Liver (tissue), 9 donors: ENCODE results near the gene C1QTNF3. TPM values are rescaled to one million over a fixed set of nuclear protein-coding genes. Genes with fewer than 3 reads are reported as not detected.
"Not testable (repeated sequence)": the region's sequence is repeated elsewhere in the genome, so short reads cannot be mapped to it uniquely, and the experiment has no call there.

ENCODE experiments used
- DNase-seq: peaks from one replicate; pipeline ENCODE4 v3.0.0-alpha.2; 2017; ENCODE audit warnings: low spot score
- H3K27ac ChIP-seq, 2 donors: one replicate each; pipeline ENCODE4 v1.7.0; 2013; ENCODE audit warnings: inconsistent platforms in 2 of 2, low read length in 2 of 2, control low read depth in 1 of 2, low read depth in 1 of 2, mild to moderate bottlenecking in 1 of 2
- H3K27me3 ChIP-seq, 4 donors: one replicate each; pipeline versions ENCODE4 v1.6.1 to v1.7.0; 2013; ENCODE audit warnings: low read length in 3 of 4, inconsistent platforms in 1 of 4, mild to moderate bottlenecking in 1 of 4, moderate library complexity in 1 of 4; ENCODE audit not compliant: control insufficient read depth in 4 of 4, insufficient read depth in 4 of 4
- H3K36me3 ChIP-seq, 4 donors: one replicate each; pipeline versions ENCODE4 v1.6.1 to v1.7.0; 2013; ENCODE audit warnings: low read length in 3 of 4, mild to moderate bottlenecking in 3 of 4, low read depth in 1 of 4, moderate library complexity in 1 of 4; ENCODE audit not compliant: control insufficient read depth in 4 of 4, insufficient read depth in 3 of 4
- H3K4me1 ChIP-seq, 4 donors: one replicate each; pipeline versions ENCODE4 v1.6.1 to v1.7.0; 2013; ENCODE audit warnings: low read length in 3 of 4, mild to moderate bottlenecking in 3 of 4, moderate library complexity in 1 of 4; ENCODE audit not compliant: control insufficient read depth in 4 of 4, insufficient read depth in 4 of 4
- H3K4me3 ChIP-seq, 3 donors: one replicate each; pipeline versions ENCODE4 v1.6.1 to v1.7.0; 2013; ENCODE audit warnings: low read length in 3 of 3, control low read depth in 1 of 3, low read depth in 1 of 3, mild to moderate bottlenecking in 1 of 3
- H3K9ac ChIP-seq, 2 donors: one replicate each; pipeline ENCODE4 v1.7.0; 2013; ENCODE audit warnings: low read length in 2 of 2, mild to moderate bottlenecking in 2 of 2, moderate library complexity in 2 of 2, control low read depth in 1 of 2, low read depth in 1 of 2
- H3K9me3 ChIP-seq, 4 donors: one replicate each; pipeline versions ENCODE4 v1.6.1 to v1.7.0; 2013; ENCODE audit warnings: low read length in 3 of 4; ENCODE audit not compliant: control insufficient read depth in 4 of 4
- FOXA1 ChIP-seq: IDR thresholded peaks from 2 replicates; pipeline ENCODE4 v1.6.1; 2016; ENCODE audit warnings: antibody characterized with exemption
- FOXA2 ChIP-seq: IDR thresholded peaks from 2 replicates; pipeline ENCODE4 v1.6.1; 2016; ENCODE audit warnings: antibody characterized with exemption
- GABPA ChIP-seq, 2 donors: IDR thresholded peaks in 1 of 2; conservative IDR thresholded peaks in 1 of 2; 2 replicates each; pipeline ENCODE4 v1.6.1; 2016; ENCODE audit warnings: antibody characterized with exemption in 2 of 2, mild to moderate bottlenecking in 1 of 2, moderate library complexity in 1 of 2
- HNF4A ChIP-seq, 2 donors: conservative IDR thresholded peaks; 2 replicates each; pipeline ENCODE4 v1.6.1; 2016; ENCODE audit warnings: antibody characterized with exemption in 2 of 2, mild to moderate bottlenecking in 2 of 2
- HNF4G ChIP-seq: IDR thresholded peaks from 2 replicates; pipeline ENCODE4 v1.6.1; 2016; ENCODE audit warnings: antibody characterized with exemption
- JUND ChIP-seq, 2 donors: IDR thresholded peaks; 2 replicates each; pipeline ENCODE4 v1.6.1; 2016; ENCODE audit warnings: antibody characterized with exemption in 2 of 2
- MAX ChIP-seq: IDR thresholded peaks from 2 replicates; pipeline ENCODE4 v1.6.1; 2016; ENCODE audit warnings: antibody characterized with exemption
- NR2F2 ChIP-seq: IDR thresholded peaks from 2 replicates; pipeline ENCODE4 v1.6.1; 2016; ENCODE audit warnings: antibody characterized with exemption
- RAD21 ChIP-seq, 2 donors: IDR thresholded peaks; 2 replicates each; pipeline ENCODE4 v1.6.1; 2016; ENCODE audit warnings: antibody characterized with exemption in 2 of 2, mild to moderate bottlenecking in 2 of 2
- RXRA ChIP-seq, 2 donors: IDR thresholded peaks; 2 replicates each; pipeline ENCODE4 v1.6.1; 2017 to 2018; ENCODE audit warnings: antibody characterized with exemption in 2 of 2, mild to moderate bottlenecking in 1 of 2
- SP1 ChIP-seq: IDR thresholded peaks from 2 replicates; pipeline ENCODE4 v1.6.1; 2018; ENCODE audit warnings: antibody characterized with exemption, mild to moderate bottlenecking
- TAF1 ChIP-seq: conservative IDR thresholded peaks from 2 replicates; pipeline ENCODE4 v1.6.1; 2016; ENCODE audit warnings: antibody characterized with exemption, mild to moderate bottlenecking
- YY1 ChIP-seq: IDR thresholded peaks from 2 replicates; pipeline ENCODE4 v1.6.1; 2016; ENCODE audit warnings: antibody characterized with exemption, mild to moderate bottlenecking
- WGBS: extraction: QIAGEN DNeasy Blood & Tissue Kit; methylation state at CpG from one replicate; pipeline ENCODE4 v1.1.7; 2013; 5-methylcytosine and 5-hydroxymethylcytosine counted together
- polyA plus RNA-seq, 2 donors: library from polyadenylated mRNA; stranded (reverse) in 1 of 2; unstranded in 1 of 2; fragments of 200-250 nt in 1 of 2; fragments of >200 nt in 1 of 2; fragmentation: Nextera tagmentation in 1 of 2; extraction: Ambion mirVana in 1 of 2; gene quantifications; one replicate each; pipeline versions ENCODE4 v1.2.1 to v1.2.3, GENCODE V29; 2013 to 2015
- total RNA-seq, 2 donors: library from RNA; depleted of rRNA; stranded (reverse); fragments of >200 nt; gene quantifications; one replicate each; pipeline ENCODE4 v1.2.3, GENCODE V29; 2014
- TF ChIP-seq, protein P1 (sequence below): IDR thresholded peaks from 2 replicates; pipeline ENCODE4 v1.6.1; 2016; ENCODE audit warnings: antibody characterized with exemption
- TF ChIP-seq, protein P2 (sequence below): IDR thresholded peaks from 2 replicates; pipeline ENCODE4 v1.6.1; 2016; ENCODE audit warnings: antibody characterized with exemption
- TF ChIP-seq, protein P3 (sequence below): fragments of 150-350 bp; IDR thresholded peaks from 2 replicates; pipeline ENCODE4 v1.5.1; 2017; ENCODE audit warnings: improper control_type of control experiment, low read depth, low read length; ENCODE audit not compliant: missing input control
- TF ChIP-seq, protein P4 (sequence below): IDR thresholded peaks from 2 replicates; pipeline ENCODE4 v1.6.1; 2016; ENCODE audit warnings: antibody characterized with exemption, mild to moderate bottlenecking
- donor health status: healthy.
- donor health status: healthy.
- donor health status: healthy.
- donor health status: healthy.
- donor health status: healthy.

Gene C1QTNF3
- total and polyA plus RNA-seq, 4 donors = 0.81 to 6.2 (median 2.5) TPM

DNA sequence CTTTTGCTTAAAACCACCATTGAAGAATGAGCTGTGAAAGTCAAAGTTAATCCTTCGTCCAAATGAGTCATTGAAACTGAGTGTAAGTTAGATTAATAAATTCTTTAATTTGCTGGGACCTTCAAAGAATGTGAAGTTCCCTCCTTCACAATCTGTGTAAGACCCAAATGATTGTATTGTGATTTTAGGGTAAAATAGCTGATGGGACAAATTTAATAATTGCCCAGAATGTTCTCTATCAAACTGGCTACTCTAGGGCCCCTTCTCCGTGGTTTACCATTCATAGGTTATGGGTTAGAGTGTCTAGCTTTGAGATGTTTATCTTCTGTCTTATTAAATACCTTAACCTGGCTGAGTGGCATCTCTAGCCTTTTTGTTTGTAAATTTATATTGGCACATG is 11.9 kb downstream of the C1QTNF3 start (continued):
- TF ChIP-seq, protein P1, sequence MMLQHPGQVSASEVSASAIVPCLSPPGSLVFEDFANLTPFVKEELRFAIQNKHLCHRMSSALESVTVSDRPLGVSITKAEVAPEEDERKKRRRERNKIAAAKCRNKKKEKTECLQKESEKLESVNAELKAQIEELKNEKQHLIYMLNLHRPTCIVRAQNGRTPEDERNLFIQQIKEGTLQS = no peak
- TF ChIP-seq FOXA2 = no peak
- no peak for TF ChIP-seq HNF4G

DNA sequence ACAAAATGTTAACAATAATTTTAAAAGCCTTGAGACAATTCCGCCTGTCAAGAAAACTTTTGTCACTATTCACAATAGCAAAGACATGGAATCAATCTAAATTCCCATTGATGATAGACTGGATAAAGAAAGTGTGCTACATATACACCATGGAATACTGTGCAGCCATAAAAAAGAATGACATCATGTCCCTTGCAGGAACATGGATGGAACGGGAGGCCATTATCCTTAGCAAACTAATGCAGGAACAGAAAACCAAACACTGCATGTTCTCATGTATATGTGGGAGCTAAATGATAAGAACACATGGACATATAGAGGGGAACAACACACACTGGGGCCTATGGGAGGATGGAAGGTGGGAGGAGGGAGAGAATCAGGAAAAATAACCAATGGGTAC is 12.4 kb downstream of the C1QTNF3 start:
- not testable (repeated sequence) for DNase-seq, H3K4me3 ChIP-seq, H3K9ac ChIP-seq, H3K9me3 ChIP-seq, H3K27me3 ChIP-seq, H3K36me3 ChIP-seq
- H3K4me1 ChIP-seq = peaks cover 19 to 41% (median 27%) of the 10 kb centered on the region in 4 donors
- WGBS = 97% methylated on average over 2 of the region's 2 CpGs
- peak overlapping the region in 1 of 2 donors; percentile 19 for H3K27ac ChIP-seq

DNA sequence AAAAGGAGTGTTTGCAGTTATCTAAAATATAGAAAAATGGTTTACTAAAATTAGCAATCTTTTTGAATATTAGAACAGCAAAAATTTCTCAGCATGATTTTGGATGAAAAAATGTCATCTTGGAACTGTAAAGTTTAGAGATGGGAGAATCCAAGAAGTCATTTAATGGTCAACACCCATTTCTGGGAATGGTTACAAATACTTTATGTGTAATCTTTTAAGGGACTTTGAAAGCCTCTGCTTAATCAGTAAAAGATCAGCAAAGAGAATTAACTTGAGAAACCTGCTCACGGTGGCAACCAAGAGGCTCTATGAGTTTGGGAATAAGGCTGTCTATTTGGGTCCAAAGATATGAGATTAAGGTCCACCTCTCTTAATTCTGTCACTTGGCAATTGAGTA is 13.0 kb downstream of the C1QTNF3 start:
- TF ChIP-seq RXRA (IDR thresholded peaks at IDR 0.05) = peak in 1 of 2 donors; percentile 40
- TF ChIP-seq FOXA2 = no peak
- TF ChIP-seq, protein P2, sequence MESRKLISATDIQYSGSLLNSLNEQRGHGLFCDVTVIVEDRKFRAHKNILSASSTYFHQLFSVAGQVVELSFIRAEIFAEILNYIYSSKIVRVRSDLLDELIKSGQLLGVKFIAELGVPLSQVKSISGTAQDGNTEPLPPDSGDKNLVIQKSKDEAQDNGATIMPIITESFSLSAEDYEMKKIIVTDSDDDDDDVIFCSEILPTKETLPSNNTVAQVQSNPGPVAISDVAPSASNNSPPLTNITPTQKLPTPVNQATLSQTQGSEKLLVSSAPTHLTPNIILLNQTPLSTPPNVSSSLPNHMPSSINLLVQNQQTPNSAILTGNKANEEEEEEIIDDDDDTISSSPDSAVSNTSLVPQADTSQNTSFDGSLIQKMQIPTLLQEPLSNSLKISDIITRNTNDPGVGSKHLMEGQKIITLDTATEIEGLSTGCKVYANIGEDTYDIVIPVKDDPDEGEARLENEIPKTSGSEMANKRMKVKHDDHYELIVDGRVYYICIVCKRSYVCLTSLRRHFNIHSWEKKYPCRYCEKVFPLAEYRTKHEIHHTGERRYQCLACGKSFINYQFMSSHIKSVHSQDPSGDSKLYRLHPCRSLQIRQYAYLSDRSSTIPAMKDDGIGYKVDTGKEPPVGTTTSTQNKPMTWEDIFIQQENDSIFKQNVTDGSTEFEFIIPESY = no peak
- peak; percentile 22 for TF ChIP-seq YY1
- no peak for TF ChIP-seq HNF4G
- TF ChIP-seq RAD21 (IDR thresholded peaks at IDR 0.05) = no peak
- TF ChIP-seq HNF4A (conservative IDR thresholded peaks at IDR 0.05) = peak; percentile 57 to 59
- TF ChIP-seq JUND (IDR thresholded peaks at IDR 0.05) = peak in 1 of 2 donors; percentile 47
- no peak for TF ChIP-seq NR2F2
- DNase-seq = no peak
- 36% methylated on average over 1 of the region's 1 CpG for WGBS
- Histone ChIP-seq H3K9me3 (no peaks in the 10 kb centered on the region), H3K27ac (peak overlapping the region in 1 of 2 donors; percentile 19), H3K27me3 (no peaks in the 10 kb centered on the region), H3K9ac (no peak overlapping the region), H3K4me1 (peaks cover 14 to 41% (median 24%) of the 10 kb centered on the region in 4 donors), H3K4me3 (no peak overlapping the region), H3K36me3 (peaks cover 0 to 1% (median 0%) of the 10 kb centered on the region in 4 donors)

DNA sequence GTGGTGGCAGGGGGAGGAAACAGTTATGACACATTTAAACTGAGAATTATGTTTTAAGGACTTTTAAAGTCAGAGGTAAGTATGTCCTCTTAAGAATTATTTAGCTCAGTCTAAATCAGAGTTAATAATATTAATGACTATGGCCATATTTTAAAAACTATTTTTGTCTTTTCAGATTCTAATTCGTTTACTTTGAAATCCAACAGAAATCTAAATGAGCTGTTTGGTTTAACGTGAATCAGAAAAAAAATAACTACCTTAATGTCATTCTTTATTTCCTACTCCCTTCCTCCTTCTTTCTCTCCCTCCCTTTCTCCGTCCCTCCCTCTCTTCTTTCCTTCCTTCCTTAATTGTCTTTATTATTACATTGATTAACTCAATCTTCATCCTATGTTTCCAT is 14.7 kb downstream of the C1QTNF3 start:
- no peak for DNase-seq
- Histone ChIP-seq H3K9ac (no peak overlapping the region), H3K9me3 (no peaks in the 10 kb centered on the region), H3K4me1 (peaks cover 14 to 35% (median 16%) of the 10 kb centered on the region in 4 donors), H3K27me3 (no peaks in the 10 kb centered on the region), H3K36me3 (peaks cover 0 to 1% (median 0%) of the 10 kb centered on the region in 4 donors), H3K4me3 (no peak overlapping the region), H3K27ac (no peak overlapping the region)
- 89% methylated on average over 3 of the region's 3 CpGs for WGBS
- no peak for TF ChIP-seq MAX
- no peak for TF ChIP-seq FOXA1
- no peak for TF ChIP-seq JUND (IDR thresholded peaks at IDR 0.05)
- TF ChIP-seq HNF4A (conservative IDR thresholded peaks at IDR 0.05) = no peak
- TF ChIP-seq SP1 = no peak
- TF ChIP-seq GABPA (IDR thresholded peaks at IDR 0.05 in 1 of 2, conservative IDR thresholded peaks at IDR 0.05 in 1 of 2) = no peak
- TF ChIP-seq, protein P3, sequence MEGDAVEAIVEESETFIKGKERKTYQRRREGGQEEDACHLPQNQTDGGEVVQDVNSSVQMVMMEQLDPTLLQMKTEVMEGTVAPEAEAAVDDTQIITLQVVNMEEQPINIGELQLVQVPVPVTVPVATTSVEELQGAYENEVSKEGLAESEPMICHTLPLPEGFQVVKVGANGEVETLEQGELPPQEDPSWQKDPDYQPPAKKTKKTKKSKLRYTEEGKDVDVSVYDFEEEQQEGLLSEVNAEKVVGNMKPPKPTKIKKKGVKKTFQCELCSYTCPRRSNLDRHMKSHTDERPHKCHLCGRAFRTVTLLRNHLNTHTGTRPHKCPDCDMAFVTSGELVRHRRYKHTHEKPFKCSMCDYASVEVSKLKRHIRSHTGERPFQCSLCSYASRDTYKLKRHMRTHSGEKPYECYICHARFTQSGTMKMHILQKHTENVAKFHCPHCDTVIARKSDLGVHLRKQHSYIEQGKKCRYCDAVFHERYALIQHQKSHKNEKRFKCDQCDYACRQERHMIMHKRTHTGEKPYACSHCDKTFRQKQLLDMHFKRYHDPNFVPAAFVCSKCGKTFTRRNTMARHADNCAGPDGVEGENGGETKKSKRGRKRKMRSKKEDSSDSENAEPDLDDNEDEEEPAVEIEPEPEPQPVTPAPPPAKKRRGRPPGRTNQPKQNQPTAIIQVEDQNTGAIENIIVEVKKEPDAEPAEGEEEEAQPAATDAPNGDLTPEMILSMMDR = no peak
- TF ChIP-seq FOXA2 = no peak
- TF ChIP-seq, protein P4, sequence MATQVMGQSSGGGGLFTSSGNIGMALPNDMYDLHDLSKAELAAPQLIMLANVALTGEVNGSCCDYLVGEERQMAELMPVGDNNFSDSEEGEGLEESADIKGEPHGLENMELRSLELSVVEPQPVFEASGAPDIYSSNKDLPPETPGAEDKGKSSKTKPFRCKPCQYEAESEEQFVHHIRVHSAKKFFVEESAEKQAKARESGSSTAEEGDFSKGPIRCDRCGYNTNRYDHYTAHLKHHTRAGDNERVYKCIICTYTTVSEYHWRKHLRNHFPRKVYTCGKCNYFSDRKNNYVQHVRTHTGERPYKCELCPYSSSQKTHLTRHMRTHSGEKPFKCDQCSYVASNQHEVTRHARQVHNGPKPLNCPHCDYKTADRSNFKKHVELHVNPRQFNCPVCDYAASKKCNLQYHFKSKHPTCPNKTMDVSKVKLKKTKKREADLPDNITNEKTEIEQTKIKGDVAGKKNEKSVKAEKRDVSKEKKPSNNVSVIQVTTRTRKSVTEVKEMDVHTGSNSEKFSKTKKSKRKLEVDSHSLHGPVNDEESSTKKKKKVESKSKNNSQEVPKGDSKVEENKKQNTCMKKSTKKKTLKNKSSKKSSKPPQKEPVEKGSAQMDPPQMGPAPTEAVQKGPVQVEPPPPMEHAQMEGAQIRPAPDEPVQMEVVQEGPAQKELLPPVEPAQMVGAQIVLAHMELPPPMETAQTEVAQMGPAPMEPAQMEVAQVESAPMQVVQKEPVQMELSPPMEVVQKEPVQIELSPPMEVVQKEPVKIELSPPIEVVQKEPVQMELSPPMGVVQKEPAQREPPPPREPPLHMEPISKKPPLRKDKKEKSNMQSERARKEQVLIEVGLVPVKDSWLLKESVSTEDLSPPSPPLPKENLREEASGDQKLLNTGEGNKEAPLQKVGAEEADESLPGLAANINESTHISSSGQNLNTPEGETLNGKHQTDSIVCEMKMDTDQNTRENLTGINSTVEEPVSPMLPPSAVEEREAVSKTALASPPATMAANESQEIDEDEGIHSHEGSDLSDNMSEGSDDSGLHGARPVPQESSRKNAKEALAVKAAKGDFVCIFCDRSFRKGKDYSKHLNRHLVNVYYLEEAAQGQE = no peak
- TF ChIP-seq RAD21 (IDR thresholded peaks at IDR 0.05) = no peak
- TF ChIP-seq TAF1 = no peak
- TF ChIP-seq, protein P2 = no peak
